ENCODE data around the gene MEFV. TPM values are rescaled to one million over a fixed set of nuclear protein-coding genes. Genes with fewer than 3 reads are reported as not detected.

MEFV gene
- total RNA-seq, 4 donors from 2014 or later = 0.32 to 1.2 (median 0.76) TPM

GRCh38 chr16:3304370-3304769 lies 47.9 kb upstream of the MEFV start:
- peaks cover 3 to 17% (median 3%) of the 10 kb centered on the region in 3 donors for H3K9me3 ChIP-seq
- peak overlapping the region; percentile 75 to 83 (median 76) for H3K4me3 ChIP-seq
- ATAC-seq (no peak), DNase-seq (no peak)
- in situ Hi-C loops (cut with MboI; ENCODE audit: low sequenced_read_pairs in 4 of 4) (no loop called here), intact Hi-C loops (cut with DNase I; ENCODE audit: low total_unique reads) (no loop called here)
- H3K27ac ChIP-seq = peak overlapping the region; percentile 89 to 94 (median 92)
- H3K27me3 ChIP-seq = no peaks in the 10 kb centered on the region
- TF ChIP-seq POLR2A (IDR thresholded peaks at IDR 0.05) (no peak), CTCF (IDR thresholded peaks at IDR 0.05 in 4 of 5, conservative IDR thresholded peaks at IDR 0.05 in 1 of 5) (no peak)
- peaks cover 6 to 51% of the 10 kb centered on the region in 2 donors for H3K36me3 ChIP-seq
- peaks cover 13 to 16% of the 10 kb centered on the region in 2 donors for H3K4me1 ChIP-seq

- no peaks in the 10 kb centered on the region for H3K27me3 ChIP-seq
- H3K4me1 ChIP-seq = no peaks in the 10 kb centered on the region
- peaks cover 6 to 37% (median 6%) of the 10 kb centered on the region in 3 donors for H3K9me3 ChIP-seq
- no peak for TF ChIP-seq POLR2A (IDR thresholded peaks at IDR 0.05)
- TF ChIP-seq CTCF (IDR thresholded peaks at IDR 0.05 in 4 of 5, conservative IDR thresholded peaks at IDR 0.05 in 1 of 5) = no peak
- H3K4me3 ChIP-seq = no peak overlapping the region
- in situ Hi-C loops (cut with MboI; ENCODE audit: low sequenced_read_pairs in 4 of 4) (loop anchor here in 1 of 4 donors (25.0 kb wide), 1 partner anchor 117 kb away; the partner anchor contains the start of genes ZNF174 and ZSCAN32), intact Hi-C loops (cut with DNase I; ENCODE audit: low total_unique reads) (no loop called here)
- H3K27ac ChIP-seq = no peak overlapping the region
- ATAC-seq = no peak
- peaks cover 3 to 67% of the 10 kb centered on the region in 2 donors for H3K36me3 ChIP-seq
- no peak for DNase-seq
Observed at GRCh38 chr16:3295783-3296182, 39.4 kb upstream of the MEFV start.

GRCh38 chr16:3295209-3295608 lies 38.8 kb upstream of the MEFV start:
- Histone ChIP-seq H3K4me3 (no peak overlapping the region), H3K27ac (no peak overlapping the region), H3K36me3 (peaks cover 9 to 67% of the 10 kb centered on the region in 2 donors), H3K27me3 (no peaks in the 10 kb centered on the region), H3K4me1 (no peaks in the 10 kb centered on the region), H3K9me3 (peaks cover 4 to 42% (median 12%) of the 10 kb centered on the region in 3 donors)
- no peak for DNase-seq
- in situ Hi-C loops (cut with MboI; ENCODE audit: low sequenced_read_pairs in 4 of 4) = loop anchor here in 1 of 4 donors (25.0 kb wide), 1 partner anchor 117 kb away; the partner anchor contains the start of genes ZNF174 and ZSCAN32
- no peak for ATAC-seq
- intact Hi-C loops (cut with DNase I; ENCODE audit: low total_unique reads) = no loop called here
- no peak for TF ChIP-seq CTCF (IDR thresholded peaks at IDR 0.05 in 4 of 5, conservative IDR thresholded peaks at IDR 0.05 in 1 of 5)
- TF ChIP-seq POLR2A (IDR thresholded peaks at IDR 0.05) = no peak

GRCh38 chr16:3292604-3293003 lies 36.2 kb upstream of the MEFV start:
- DNase-seq (no peak), ATAC-seq (no peak)
- H3K4me1 ChIP-seq = no peaks in the 10 kb centered on the region
- intact Hi-C loops (cut with DNase I; ENCODE audit: low total_unique reads) (no loop called here), in situ Hi-C loops (cut with MboI; ENCODE audit: low sequenced_read_pairs in 4 of 4) (loop anchor here in 1 of 4 donors (25.0 kb wide), 1 partner anchor 120 kb away; the partner anchor contains the start of genes ZNF174 and ZSCAN32)
- H3K4me3 ChIP-seq = no peak overlapping the region
- peaks cover 4 to 54% (median 22%) of the 10 kb centered on the region in 3 donors for H3K9me3 ChIP-seq
- H3K36me3 ChIP-seq = peaks cover 18 to 80% of the 10 kb centered on the region in 2 donors
- no peaks in the 10 kb centered on the region for H3K27me3 ChIP-seq
- no peak overlapping the region for H3K27ac ChIP-seq
- no peak for TF ChIP-seq CTCF (IDR thresholded peaks at IDR 0.05 in 4 of 5, conservative IDR thresholded peaks at IDR 0.05 in 1 of 5)
- TF ChIP-seq POLR2A (IDR thresholded peaks at IDR 0.05) = no peak
